ENCODE measurements around the gene RNF144A. TPM values are rescaled to one million over a fixed set of nuclear protein-coding genes. Genes with fewer than 3 reads are reported as not detected.

RNF144A gene
- total RNA-seq, 1 experiment from 2014 or later: 13.0 TPM

- TF ChIP-seq ZNF274 (IDR thresholded peaks at IDR 0.05; ENCODE audit: low read depth, low read length) (no peak), SRF (IDR thresholded peaks at IDR 0.05; ENCODE audit: low read depth) (no peak), ELF1 (IDR thresholded peaks at IDR 0.05; ENCODE audit: borderline replicate concordance, low read depth) (no peak), ZFX (IDR thresholded peaks at IDR 0.05) (no peak), RAD21 (IDR thresholded peaks at IDR 0.05; ENCODE audit: low read depth) (no peak), TCF7L2 (IDR thresholded peaks at IDR 0.05; ENCODE audit: borderline replicate concordance, extremely low read depth, insufficient read depth, insufficient read length) (no peak), CBX3 (IDR thresholded peaks at IDR 0.05; ENCODE audit: low read depth) (peak; percentile 50; the same call in 1 of the 2 replicates), CEBPB (IDR thresholded peaks at IDR 0.05; ENCODE audit: low read depth) (peak; percentile 70)
- TF ChIP-seq, protein P1, sequence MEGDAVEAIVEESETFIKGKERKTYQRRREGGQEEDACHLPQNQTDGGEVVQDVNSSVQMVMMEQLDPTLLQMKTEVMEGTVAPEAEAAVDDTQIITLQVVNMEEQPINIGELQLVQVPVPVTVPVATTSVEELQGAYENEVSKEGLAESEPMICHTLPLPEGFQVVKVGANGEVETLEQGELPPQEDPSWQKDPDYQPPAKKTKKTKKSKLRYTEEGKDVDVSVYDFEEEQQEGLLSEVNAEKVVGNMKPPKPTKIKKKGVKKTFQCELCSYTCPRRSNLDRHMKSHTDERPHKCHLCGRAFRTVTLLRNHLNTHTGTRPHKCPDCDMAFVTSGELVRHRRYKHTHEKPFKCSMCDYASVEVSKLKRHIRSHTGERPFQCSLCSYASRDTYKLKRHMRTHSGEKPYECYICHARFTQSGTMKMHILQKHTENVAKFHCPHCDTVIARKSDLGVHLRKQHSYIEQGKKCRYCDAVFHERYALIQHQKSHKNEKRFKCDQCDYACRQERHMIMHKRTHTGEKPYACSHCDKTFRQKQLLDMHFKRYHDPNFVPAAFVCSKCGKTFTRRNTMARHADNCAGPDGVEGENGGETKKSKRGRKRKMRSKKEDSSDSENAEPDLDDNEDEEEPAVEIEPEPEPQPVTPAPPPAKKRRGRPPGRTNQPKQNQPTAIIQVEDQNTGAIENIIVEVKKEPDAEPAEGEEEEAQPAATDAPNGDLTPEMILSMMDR (IDR thresholded peaks at IDR 0.05 in 2 of 3, conservative IDR thresholded peaks at IDR 0.05 in 1 of 3; ENCODE audit: borderline replicate concordance in 1 of 3, insufficient read depth in 1 of 3, low read depth in 2 of 3, low read length in 2 of 3): no peak
- TF ChIP-seq, protein P2, sequence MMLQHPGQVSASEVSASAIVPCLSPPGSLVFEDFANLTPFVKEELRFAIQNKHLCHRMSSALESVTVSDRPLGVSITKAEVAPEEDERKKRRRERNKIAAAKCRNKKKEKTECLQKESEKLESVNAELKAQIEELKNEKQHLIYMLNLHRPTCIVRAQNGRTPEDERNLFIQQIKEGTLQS (IDR thresholded peaks at IDR 0.05): no peak
- TF ChIP-seq, protein P3, sequence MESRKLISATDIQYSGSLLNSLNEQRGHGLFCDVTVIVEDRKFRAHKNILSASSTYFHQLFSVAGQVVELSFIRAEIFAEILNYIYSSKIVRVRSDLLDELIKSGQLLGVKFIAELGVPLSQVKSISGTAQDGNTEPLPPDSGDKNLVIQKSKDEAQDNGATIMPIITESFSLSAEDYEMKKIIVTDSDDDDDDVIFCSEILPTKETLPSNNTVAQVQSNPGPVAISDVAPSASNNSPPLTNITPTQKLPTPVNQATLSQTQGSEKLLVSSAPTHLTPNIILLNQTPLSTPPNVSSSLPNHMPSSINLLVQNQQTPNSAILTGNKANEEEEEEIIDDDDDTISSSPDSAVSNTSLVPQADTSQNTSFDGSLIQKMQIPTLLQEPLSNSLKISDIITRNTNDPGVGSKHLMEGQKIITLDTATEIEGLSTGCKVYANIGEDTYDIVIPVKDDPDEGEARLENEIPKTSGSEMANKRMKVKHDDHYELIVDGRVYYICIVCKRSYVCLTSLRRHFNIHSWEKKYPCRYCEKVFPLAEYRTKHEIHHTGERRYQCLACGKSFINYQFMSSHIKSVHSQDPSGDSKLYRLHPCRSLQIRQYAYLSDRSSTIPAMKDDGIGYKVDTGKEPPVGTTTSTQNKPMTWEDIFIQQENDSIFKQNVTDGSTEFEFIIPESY (IDR thresholded peaks at IDR 0.05; ENCODE audit: extremely low read depth, insufficient replicate concordance, low read length): no peak
Observed at GRCh38 chr2:6973895-6974545, 56.8 kb downstream of the RNF144A start (continued).

All from HCT116 (cell line).